Hematopoietic multipotent progenitor cell treated with erythropoietin and hydrocortisone succinate and interleukin-3 and kit ligand, for 17 days (in vitro differentiated cells): ENCODE measurements around the gene MESP1.
A peak's percentile ranks its signal among the peaks of the same experiment; 100 is the strongest.

ENCODE experiments used
- DNase-seq: peaks from one replicate; pipeline ENCODE4 v3.0.0-alpha.2; 2015; ENCODE audit warnings: low spot score

The MESP1 gene

GRCh38 chr15:89781055-89781454, 30.0 kb upstream of the MESP1 start:
- DNase-seq, result no peak

- no peak for DNase-seq
Observed at GRCh38 chr15:89780601-89781000, 29.6 kb upstream of the MESP1 start.

- no peak for DNase-seq
Observed at GRCh38 chr15:89778861-89779260, 27.8 kb upstream of the MESP1 start.

- no peak for DNase-seq
Observed at GRCh38 chr15:89777782-89778380, 26.8 kb upstream of the MESP1 start.

- no peak for DNase-seq
Observed at GRCh38 chr15:89777073-89777751, 26.2 kb upstream of the MESP1 start.

- DNase-seq, result peak; percentile 49
Observed at GRCh38 chr15:89776274-89777072, 25.4 kb upstream of the MESP1 start, which contains the start of gene MESP2. Gene MESP2 (plus strand): TSS chr15:89776332. CDS start chr15:89776358, 26 bp downstream.

- no peak for DNase-seq
Observed at GRCh38 chr15:89775815-89776214, 24.8 kb upstream of the MESP1 start.

- no peak for DNase-seq
Observed at GRCh38 chr15:89774492-89774891, 23.4 kb upstream of the MESP1 start.

- no peak for DNase-seq
Observed at GRCh38 chr15:89772932-89773583, 22.0 kb upstream of the MESP1 start.

GRCh38 chr15:89770041-89770440, 19.0 kb upstream of the MESP1 start:
- DNase-seq, result no peak

GRCh38 chr15:89769366-89769765, 18.3 kb upstream of the MESP1 start:
- no peak for DNase-seq

GRCh38 chr15:89768071-89768500, 17.0 kb upstream of the MESP1 start:
- DNase-seq, result no peak

GRCh38 chr15:89767411-89767915, 16.4 kb upstream of the MESP1 start:
- no peak for DNase-seq

GRCh38 chr15:89766357-89767311, 15.6 kb upstream of the MESP1 start:
- no peak for DNase-seq

GRCh38 chr15:89765694-89766093, 14.6 kb upstream of the MESP1 start:
- no peak for DNase-seq

GRCh38 chr15:89761929-89762328, 10.9 kb upstream of the MESP1 start:
- no peak for DNase-seq

- DNase-seq, result no peak
Observed at GRCh38 chr15:89761009-89761831, 10.2 kb upstream of the MESP1 start.

- peak; percentile 66 for DNase-seq
Observed at GRCh38 chr15:89760303-89761008, 9.4 kb upstream of the MESP1 start.

- no peak for DNase-seq
Observed at GRCh38 chr15:89759835-89760234, 8.8 kb upstream of the MESP1 start.

- DNase-seq, result no peak
Observed at GRCh38 chr15:89758981-89759380, 7.9 kb upstream of the MESP1 start.
